Central memory CD8-positive, alpha-beta T cell (primary cell): ENCODE data around the gene PTPRCAP.
A peak's percentile ranks its signal among the peaks of the same experiment; 100 is the strongest.

Source experiments
- ATAC-seq: fragments of 150-1000 bp; cut with Tn5 transposase; replicated peaks from 2 replicates; pipeline ENCODE4 v1.10.0; 2022; ENCODE audit warnings: mild to moderate bottlenecking, moderate FRiP score, moderate number of reproducible peaks; ENCODE audit not compliant: poor library complexity, severe bottlenecking; ENCODE audit errors: extremely low read depth
- DNase-seq, 2 donors: peaks; one replicate each; pipeline ENCODE4 v3.0.0; 2021; ENCODE audit warnings: low spot score in 2 of 2
- H3K27ac Mint-ChIP-seq: one replicate; pipeline ENCODE4 v1.8.0; 2022; ENCODE audit warnings: low read depth, mild to moderate bottlenecking, moderate library complexity, mixed read lengths
- H3K27me3 Mint-ChIP-seq: one replicate; pipeline ENCODE4 v1.8.0; 2022; ENCODE audit warnings: mixed read lengths
- H3K36me3 Mint-ChIP-seq: one replicate; pipeline ENCODE4 v1.8.0; 2022; ENCODE audit warnings: mild to moderate bottlenecking, moderate library complexity, mixed read lengths; ENCODE audit not compliant: insufficient read depth
- H3K4me1 Mint-ChIP-seq: one replicate; pipeline ENCODE4 v1.8.0; 2022; ENCODE audit warnings: mixed read lengths
- H3K4me3 Mint-ChIP-seq: one replicate; pipeline ENCODE4 v1.8.0; 2022; ENCODE audit warnings: mild to moderate bottlenecking, moderate library complexity, mixed read lengths
- H3K9me3 Mint-ChIP-seq: one replicate; pipeline ENCODE4 v1.8.0; 2022; ENCODE audit warnings: mixed read lengths

Gene PTPRCAP

DNA sequence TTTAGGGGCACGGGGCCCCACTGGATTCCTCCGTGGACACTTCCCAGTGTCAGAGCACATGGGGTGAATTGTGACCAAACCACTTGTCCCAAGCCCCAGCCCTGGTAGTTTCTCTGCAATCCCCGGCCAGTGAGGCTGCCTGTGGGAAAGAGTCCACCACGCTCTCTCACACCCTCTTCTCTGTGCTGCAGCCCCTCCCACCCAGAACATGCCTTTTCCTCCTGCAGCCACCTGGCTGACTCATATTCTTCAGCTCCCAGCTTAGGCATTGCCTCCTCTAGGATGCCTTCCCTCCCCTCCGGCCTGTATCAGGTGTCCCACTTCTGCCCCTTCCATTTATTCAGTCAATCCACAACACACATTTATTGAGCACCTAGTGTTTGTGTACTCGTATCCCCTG, 14.6 kb downstream of the PTPRCAP start:
- Mint-ChIP-seq H3K4me3 (no peak overlapping the region), H3K4me1 (peaks cover 40% of the 10 kb centered on the region), H3K27ac (no peak overlapping the region), H3K27me3 (no peaks in the 10 kb centered on the region), H3K36me3 (peaks cover 3% of the 10 kb centered on the region), H3K9me3 (no peaks in the 10 kb centered on the region)
- ATAC-seq (no peak), DNase-seq (no peak)

DNA sequence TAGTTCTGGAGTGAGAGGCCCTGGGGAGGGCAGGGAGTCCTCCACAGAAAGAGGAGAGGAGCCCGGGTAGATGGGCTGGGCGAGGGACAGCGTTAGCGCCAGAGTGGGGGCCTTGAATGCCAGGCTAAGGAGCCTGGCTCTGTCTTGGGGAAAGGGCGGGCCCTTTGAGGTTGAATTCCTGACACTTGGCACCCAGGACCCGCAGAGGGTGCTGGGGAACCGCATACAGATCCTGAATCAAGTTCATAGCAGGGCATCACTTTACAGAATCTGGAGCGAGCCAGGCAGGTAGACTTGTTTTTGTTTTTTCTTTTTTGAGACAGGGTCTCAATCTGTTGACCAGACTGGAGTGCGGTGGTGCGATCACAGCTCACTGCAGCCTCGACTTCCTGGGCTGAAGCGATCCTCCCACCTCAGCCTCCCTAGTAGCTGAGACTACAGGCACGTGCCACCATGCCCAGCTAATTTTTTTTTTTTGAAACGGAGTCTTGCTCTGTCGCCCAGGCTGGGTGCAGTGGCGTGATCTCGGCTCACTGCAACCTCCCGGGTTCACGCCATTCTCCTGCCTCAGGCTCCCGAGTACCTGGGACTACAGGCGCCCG, 16.0 kb downstream of the PTPRCAP start:
- no peaks in the 10 kb centered on the region for H3K9me3 Mint-ChIP-seq
- no peaks in the 10 kb centered on the region for H3K27me3 Mint-ChIP-seq
- peak overlapping the region; percentile 86 for H3K27ac Mint-ChIP-seq
- peaks cover 2% of the 10 kb centered on the region for H3K36me3 Mint-ChIP-seq
- H3K4me1 Mint-ChIP-seq: peaks cover 54% of the 10 kb centered on the region
- H3K4me3 Mint-ChIP-seq: peak overlapping the region; percentile 80
- no peak for ATAC-seq
- DNase-seq: no peak

DNA sequence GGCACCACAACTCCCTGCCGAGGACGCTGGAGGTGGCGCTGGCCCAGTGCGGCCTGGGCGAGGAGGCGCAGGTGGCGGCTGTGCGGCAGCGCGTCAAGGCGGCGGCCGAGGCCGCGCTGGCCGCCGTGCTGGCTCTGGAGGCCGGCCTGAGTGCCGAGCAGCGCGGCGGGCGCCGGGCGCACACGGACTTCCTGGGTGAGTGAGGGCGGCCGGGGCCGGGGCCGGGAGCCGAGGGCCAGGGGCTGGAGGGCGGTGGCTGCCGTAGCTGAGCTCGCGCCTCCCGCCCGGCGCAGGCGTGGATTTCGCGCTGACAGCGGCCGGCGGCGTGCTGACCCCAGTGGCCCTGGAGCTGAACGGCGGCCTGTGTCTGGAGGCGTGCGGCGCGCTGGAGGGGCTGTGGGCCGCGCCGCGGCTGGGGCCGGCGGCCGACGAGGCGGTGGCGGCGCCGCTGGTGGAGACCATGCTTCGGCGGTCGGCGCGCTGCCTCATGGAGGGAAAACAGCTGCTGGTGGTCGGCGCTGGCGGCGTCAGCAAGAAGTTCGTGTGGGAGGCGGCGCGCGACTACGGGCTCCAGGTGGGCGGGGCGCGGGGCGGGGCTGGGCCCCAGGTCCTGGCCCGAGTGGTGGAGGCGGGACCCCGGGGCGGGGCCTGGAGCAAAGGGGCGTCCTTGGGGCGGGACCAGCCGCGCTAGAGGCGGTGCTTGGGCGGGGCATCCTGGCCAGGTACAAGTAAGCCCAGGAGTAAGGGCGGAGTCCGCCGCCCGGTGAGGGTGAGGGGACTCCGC, 16.6 kb downstream of the PTPRCAP start:
- H3K4me1 Mint-ChIP-seq: peaks cover 61% of the 10 kb centered on the region
- peak overlapping the region; percentile 86 for H3K27ac Mint-ChIP-seq
- H3K27me3 Mint-ChIP-seq: no peaks in the 10 kb centered on the region
- peak overlapping the region; percentile 80 for H3K4me3 Mint-ChIP-seq
- peaks cover 1% of the 10 kb centered on the region for H3K36me3 Mint-ChIP-seq
- ATAC-seq (peak; percentile 77), DNase-seq (peak; percentile 97 to 99)
- no peaks in the 10 kb centered on the region for H3K9me3 Mint-ChIP-seq

DNA sequence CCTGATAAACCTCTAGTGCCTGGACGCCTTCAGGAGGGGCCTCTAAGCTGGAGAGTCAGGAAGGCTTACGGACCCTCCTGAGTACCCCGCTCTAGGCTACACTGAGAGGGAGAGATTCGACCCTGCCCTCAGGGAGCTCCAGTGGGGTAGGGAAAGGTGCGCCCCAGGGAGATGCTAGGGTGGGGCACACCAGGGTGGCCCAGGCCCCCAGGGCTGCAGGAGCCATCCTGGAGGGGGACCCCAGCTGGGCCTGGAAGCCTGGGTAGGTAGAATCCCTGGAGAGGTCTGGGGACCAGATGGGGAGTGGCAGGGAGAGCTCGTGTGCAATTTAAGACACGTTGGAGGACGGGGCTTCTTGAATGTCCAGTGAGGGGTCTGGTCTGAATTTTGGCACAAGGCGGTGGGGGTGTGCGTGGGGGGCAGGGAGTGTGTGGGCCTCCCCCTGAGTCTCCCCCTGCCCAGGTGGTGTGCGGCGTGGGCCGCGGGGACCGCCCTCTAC, 17.3 kb downstream of the PTPRCAP start:
- H3K9me3 Mint-ChIP-seq: no peaks in the 10 kb centered on the region
- no peaks in the 10 kb centered on the region for H3K27me3 Mint-ChIP-seq
- peak overlapping the region; percentile 80 for H3K4me3 Mint-ChIP-seq
- DNase-seq (no peak), ATAC-seq (no peak)
- peaks cover 61% of the 10 kb centered on the region for H3K4me1 Mint-ChIP-seq
- peaks cover under 1% of the 10 kb centered on the region for H3K36me3 Mint-ChIP-seq
- H3K27ac Mint-ChIP-seq: peak overlapping the region; percentile 86

DNA sequence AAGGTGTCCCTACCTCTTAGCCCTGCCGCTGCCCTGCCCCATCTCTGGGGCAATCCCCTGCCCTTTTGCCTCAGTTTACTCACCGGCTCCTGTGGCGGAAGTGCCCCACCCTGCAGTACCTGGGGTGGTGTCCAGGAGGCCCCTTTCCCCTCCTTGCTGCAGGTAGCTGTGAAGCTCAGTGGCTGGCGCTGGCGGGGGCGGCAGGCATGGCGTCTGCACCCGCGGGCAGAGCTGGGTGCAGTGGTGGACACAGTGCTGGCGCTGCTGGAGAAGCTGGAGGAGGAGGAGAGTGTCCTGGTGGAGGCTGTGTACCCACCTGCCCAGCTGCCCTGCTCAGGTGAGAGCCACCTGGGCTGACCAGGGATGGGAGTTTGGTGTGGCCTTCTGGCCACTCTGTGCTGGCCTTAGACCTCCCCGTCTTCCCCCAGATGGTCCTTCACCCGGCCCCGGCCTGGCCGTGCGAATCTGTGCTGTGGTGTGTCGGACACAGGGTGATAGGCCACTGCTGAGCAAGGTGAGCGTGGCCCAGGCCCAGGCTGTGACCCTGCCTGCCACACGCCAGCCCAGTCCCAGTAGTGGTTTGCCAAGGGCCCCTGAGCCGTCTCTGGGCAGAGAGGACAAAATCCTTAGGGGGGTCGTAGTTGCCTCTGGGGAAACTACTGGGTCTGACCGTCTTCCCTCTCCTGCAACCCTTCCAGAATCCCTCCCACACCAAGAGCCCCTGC, 18.0 kb downstream of the PTPRCAP start:
- DNase-seq (no peak), ATAC-seq (no peak)
- Mint-ChIP-seq H3K4me1 (peaks cover 55% of the 10 kb centered on the region), H3K9me3 (no peaks in the 10 kb centered on the region), H3K27me3 (no peaks in the 10 kb centered on the region), H3K27ac (peak overlapping the region; percentile 69), H3K36me3 (peaks cover 3% of the 10 kb centered on the region), H3K4me3 (peak overlapping the region; percentile 80)

DNA sequence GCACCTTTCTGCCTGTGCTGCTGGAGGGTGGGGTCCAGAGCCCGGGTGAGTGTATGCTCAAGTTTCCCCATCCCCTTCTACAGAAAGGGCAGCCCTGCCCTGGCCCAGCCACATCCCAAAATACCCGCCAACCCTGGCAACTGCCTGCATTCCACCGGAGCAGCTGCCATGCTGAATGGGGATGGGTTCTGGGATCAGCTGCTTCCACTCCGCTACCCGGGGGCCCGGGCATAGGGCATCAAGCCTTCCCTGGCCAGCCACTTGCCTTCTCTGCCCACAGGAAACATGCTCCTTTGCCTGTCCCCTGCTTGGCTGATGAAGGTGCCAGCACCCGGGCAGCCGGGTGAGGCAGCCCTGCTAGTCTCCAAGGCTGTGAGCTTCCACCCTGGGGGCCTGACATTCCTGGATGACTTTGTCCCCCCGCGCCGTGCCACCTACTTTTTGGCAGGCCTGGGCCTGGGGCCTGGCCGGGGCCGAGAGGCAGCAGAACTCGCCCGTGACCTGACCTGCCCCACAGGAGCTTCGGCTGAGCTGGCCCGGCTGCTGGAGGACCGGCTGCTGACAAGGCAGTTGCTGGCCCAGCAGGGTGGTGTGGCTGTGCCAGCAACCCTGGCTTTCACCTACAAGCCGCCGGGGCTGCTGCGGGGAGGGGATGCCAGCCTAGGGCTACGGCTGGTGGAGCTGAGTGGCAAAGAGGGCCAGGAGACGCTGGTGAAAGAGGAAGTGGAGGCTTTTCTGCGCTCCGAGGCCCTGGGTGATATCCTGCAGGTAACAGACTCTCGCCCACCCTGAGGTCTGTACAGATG, 18.8 kb downstream of the PTPRCAP start:
- Mint-ChIP-seq H3K27me3 (no peaks in the 10 kb centered on the region), H3K36me3 (peaks cover 3% of the 10 kb centered on the region), H3K27ac (peak overlapping the region; percentile 69), H3K4me3 (peak overlapping the region; percentile 80), H3K4me1 (peaks cover 54% of the 10 kb centered on the region), H3K9me3 (no peaks in the 10 kb centered on the region)
- no peak for DNase-seq
- ATAC-seq: no peak

DNA sequence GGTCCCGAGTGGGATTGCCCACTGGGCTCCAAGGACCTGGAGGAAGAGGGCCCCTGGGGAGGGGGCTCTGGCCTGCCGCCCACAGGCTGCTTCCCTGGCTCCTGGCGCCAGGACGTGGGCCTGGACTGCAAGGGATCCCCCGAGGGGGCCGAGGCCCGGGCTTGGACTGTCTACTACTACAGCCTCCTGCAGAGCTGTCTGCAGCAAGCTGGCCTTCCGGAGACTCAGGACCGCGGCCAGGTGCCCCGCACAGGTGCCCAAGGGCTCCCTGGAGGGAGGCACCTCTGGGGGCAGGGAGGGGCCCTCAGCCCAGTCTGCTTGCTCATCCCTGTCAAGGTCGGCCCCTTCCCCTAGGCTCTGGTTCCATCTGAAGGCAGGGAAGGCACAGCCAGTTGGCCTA, 20.1 kb downstream of the PTPRCAP start:
- H3K36me3 Mint-ChIP-seq: peaks cover 3% of the 10 kb centered on the region
- no peaks in the 10 kb centered on the region for H3K27me3 Mint-ChIP-seq
- peak overlapping the region; percentile 85 for H3K27ac Mint-ChIP-seq
- ATAC-seq: no peak
- no peak for DNase-seq
- H3K4me1 Mint-ChIP-seq: peaks cover 59% of the 10 kb centered on the region
- peak overlapping the region; percentile 80 for H3K4me3 Mint-ChIP-seq
- no peaks in the 10 kb centered on the region for H3K9me3 Mint-ChIP-seq

DNA sequence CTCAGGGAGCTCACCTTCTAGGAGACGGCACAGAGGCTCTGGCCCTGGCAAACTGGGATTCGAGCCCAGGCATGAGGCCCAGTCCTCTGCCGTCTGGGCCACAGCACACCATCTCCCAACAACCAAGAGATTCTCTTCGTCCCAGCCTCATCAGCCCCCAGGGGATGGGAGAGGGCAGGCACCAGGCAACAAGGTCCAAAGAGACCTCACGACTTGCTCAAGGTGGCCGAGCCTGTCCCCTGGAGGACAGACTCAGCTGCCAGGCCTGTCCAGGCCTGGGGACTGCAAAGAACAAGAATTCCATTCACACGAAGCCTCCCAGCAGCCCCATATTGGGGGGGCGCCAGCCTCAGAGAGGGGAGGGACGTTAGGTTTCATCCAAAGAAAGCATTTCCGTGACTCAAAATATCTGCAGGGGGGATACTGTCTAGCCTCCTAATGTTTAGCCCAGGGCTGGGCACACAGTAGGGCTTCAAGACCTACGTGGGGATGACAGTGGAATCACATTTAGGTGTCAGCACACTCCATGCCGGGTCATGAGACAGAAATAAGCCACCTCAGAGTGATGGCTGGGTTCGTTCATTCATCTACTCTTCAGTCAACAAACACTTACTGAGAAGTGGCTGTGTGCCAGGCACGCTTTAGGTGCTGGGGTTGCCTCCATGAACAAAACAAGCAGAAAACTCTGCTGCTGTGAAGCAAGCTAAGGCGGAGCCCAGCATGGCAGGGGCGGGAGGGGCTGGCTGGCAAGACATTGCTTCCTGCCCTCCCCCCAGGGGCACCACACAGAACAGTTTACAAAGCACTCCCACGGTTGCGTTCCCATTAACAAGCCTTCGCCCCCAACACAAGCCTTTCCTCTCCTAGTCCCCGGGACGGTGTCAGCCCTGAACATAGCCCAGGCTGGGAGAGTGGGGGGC, 20.8 kb downstream of the PTPRCAP start:
- peak overlapping the region; percentile 80 for H3K4me3 Mint-ChIP-seq
- H3K4me1 Mint-ChIP-seq: peaks cover 67% of the 10 kb centered on the region
- no peaks in the 10 kb centered on the region for H3K9me3 Mint-ChIP-seq
- H3K27me3 Mint-ChIP-seq: no peaks in the 10 kb centered on the region
- peak; percentile 60 to 79 for DNase-seq
- H3K36me3 Mint-ChIP-seq: peaks cover 3% of the 10 kb centered on the region
- peak; percentile 65 for ATAC-seq
- H3K27ac Mint-ChIP-seq: peak overlapping the region; percentile 85

DNA sequence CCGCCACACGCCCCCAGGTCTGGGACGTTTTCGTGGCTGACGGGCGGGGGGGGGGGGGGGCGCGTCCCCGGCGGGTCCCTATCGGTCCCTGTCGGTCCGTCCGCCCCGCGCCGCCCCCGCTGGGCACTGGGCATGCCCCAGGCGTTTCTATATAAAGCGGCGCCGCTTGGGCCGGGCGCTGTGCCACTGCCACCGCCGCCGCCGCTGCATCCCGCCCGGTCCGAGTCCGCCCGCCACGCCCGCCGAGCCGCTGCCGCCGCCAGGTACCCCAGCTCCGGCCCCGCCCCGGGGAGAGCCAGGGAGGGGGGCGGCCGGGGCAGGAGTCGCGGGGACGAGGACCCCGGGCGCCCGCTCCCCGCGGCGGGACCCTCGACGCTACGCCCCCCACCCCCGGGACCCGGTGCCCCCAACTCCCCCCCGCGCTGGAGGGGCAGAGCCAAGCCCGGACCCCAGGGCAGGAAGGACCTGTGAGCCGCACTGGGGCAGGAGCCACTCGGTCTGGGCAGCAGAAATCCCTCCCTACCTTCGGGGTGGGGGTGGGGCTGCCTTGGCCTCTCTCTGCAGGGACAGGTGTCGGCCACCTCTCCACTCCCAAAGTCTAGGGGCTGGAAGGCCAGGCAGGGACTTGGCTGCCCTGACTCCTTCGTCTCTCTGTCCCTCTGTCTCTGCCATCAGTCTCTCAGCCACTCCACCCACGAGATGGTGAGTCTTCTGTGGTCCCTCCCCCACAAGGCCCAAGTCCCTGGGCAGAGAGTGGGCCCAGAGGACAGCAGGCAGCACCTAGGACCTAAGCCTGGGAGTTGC, 21.8 kb downstream of the PTPRCAP start, which contains the start of gene CARNS1:
Gene CARNS1, plus strand, starts transcription at position 178 of the 804 bp plus-strand sequence. Its CDS starts 522 bp downstream, at position 700.
- Mint-ChIP-seq H3K27me3 (no peaks in the 10 kb centered on the region), H3K4me1 (peaks cover 71% of the 10 kb centered on the region), H3K36me3 (peaks cover 3% of the 10 kb centered on the region), H3K27ac (peak within 1 kb of the TSS; percentile 85), H3K9me3 (no peaks in the 10 kb centered on the region), H3K4me3 (peak within 1 kb of the TSS; percentile 80)
- no peak for ATAC-seq
- no peak for DNase-seq

DNA sequence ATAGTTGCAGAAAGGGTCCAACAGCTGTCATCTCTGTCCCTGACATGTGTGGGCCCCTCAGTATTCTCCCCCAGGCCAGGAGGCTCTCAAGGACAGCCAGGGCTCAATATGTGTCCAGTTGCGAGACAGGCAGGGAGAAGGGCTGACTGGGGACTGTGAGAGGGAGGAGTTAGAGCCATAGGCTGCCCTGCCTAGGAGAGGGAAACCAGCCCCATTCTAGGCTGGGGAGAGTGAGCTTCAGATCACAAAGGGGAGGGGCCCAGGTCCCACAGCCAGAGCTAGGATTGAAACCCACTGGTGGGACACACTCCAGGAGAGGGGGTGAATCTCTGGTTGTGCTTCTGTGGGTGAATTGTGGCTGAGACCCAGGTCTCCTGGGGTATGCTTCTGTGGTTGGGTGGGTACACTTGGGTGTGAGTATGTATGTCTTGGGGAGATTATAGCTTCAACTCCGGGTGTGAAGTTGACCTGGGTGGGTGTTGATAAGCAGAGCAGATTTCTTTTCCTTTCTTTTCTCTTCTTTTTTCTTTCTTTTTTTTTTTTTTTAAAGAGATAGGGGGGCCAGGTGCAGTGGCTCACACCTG, 24.1 kb downstream of the PTPRCAP start:
- Mint-ChIP-seq H3K36me3 (peaks cover 13% of the 10 kb centered on the region), H3K4me1 (peaks cover 78% of the 10 kb centered on the region), H3K27ac (no peak overlapping the region), H3K27me3 (no peaks in the 10 kb centered on the region), H3K4me3 (peak overlapping the region; percentile 50), H3K9me3 (no peaks in the 10 kb centered on the region)
- ATAC-seq (no peak), DNase-seq (no peak)
